GM19238 (cell line): ENCODE data around the gene SGCD.

Source experiments
- DNase-seq: peaks from one replicate; pipeline ENCODE4 v3.0.0; 2011; ENCODE audit warnings: low spot score; ENCODE audit not compliant: insufficient read length

Gene SGCD

GRCh38 chr5:156686796-156687195 is 359.8 kb downstream of the SGCD start:
- no peak for DNase-seq

GRCh38 chr5:156687514-156687913 is 360.6 kb downstream of the SGCD start:
- DNase-seq, result no peak

DNA sequence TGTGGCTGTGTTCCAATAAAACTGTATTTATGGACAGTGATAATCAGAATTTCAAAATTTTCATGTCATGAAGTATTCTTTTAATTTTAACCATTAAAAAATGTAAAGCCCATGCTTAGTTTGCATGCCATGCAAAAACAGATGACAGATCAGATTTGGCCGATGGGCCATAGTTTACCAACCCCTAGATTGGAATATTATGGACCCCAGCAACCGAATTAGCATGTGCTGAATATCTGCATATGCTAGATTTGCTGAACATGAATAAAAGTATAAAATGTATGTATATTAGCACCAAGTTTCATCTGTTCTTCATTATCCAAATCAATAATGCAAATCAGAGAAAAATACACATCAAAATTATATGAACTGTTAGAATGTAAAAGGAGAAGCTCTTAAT is 364.6 kb downstream of the SGCD start:
- DNase-seq, result no peak

DNA sequence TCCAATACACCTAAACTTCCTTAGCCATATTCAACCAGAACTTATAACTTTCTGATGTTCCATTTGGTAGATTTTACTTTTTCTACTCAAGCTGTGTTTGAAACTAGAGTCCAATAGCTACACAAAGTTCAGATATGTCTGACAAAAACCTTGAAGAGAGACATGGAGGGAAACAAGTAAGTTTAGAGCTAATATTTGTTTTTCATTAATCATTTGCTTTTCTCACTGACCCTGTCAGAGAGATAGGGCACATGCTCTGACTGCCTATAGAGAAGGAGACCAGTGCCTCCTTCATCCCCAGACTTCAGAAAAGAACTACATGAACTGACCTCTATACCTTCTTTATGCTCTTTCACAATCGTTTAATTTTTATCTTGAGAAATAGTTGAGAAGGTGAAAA is 366.1 kb downstream of the SGCD start:
- no peak for DNase-seq

DNA sequence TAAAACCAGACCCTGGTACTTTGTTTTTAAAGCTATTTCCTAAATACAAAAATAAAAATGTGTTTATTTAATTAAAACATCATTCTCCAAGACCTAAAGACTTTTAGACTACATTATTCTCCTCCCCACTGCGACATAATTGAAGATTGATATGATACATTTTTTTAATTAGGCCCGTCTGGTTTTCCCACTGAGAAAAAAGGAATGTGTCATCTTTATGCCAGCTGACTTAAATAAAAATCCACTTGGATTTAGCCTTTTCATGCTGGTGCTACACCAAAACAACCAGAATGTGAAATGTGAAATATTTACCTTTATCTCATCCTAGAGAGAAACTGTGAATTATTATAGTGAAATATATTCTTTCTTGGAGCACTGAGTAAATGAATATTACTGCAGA is 367.6 kb downstream of the SGCD start:
- DNase-seq, result no peak

GRCh38 chr5:156695774-156696173 is 368.8 kb downstream of the SGCD start:
- DNase-seq, result no peak

DNA sequence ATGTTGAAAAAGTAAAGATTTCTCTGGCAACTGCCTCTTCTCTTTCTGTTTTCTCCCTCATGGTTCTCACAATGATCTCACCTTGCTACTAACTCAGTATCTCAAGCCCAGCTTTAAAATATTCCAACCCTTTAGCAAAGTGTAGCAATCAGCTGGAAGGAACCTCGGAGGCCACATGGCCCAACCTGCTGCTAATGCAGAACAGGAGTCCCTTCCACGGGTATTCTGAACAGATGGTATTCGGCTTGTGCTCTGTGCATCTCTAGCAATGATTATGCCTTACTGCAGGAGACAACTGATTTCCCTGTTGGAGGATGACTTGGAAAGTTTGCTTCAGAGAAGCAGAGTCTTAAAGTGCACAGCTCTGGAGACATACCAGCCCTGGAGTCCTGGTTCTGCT is 371.4 kb downstream of the SGCD start:
- no peak for DNase-seq

GRCh38 chr5:156699147-156699546 is 372.2 kb downstream of the SGCD start:
- DNase-seq, result no peak

DNA sequence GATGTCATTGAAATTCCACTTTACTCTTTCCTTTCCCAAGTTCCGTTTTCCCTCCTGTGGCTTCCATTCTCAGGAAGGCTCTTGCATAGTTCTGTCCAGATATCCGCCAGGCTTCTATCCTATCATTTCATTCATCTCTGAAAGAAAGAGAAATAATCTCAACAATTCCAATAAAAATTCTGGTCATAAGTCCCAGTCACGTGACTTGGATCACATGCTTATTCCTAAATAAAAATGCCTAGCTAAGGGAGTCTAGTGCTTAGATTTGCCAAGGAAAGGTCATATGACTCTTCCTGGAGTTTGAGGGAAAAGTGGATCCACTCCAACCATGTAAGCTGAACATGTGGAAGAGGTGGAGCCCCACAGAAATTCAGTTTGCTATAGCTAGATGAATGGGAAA is 377.2 kb downstream of the SGCD start:
- DNase-seq, result no peak

GRCh38 chr5:156706631-156707030 is 379.7 kb downstream of the SGCD start:
- no peak for DNase-seq

DNA sequence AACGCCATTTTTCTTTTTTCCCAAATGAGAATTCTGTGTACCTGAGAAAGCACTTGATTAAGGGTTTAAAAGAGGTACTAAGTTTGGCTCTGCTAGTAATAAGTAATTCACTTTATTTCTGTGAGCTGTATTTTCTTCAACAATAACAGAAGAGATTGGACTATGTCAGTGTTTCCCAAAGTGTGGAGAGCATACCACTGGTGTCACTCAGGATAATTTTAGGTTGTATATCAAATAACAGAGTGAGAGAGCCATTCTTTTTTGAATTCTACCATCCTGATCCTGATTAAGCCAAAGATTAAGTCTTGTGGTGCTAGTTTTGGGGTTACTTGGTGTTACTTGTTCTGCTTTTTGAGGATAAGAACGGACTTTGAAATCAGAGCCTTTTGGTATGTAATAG is 380.8 kb downstream of the SGCD start:
- DNase-seq, result no peak

- no peak for DNase-seq
Observed at GRCh38 chr5:156715287-156715686, 388.3 kb downstream of the SGCD start.

DNA sequence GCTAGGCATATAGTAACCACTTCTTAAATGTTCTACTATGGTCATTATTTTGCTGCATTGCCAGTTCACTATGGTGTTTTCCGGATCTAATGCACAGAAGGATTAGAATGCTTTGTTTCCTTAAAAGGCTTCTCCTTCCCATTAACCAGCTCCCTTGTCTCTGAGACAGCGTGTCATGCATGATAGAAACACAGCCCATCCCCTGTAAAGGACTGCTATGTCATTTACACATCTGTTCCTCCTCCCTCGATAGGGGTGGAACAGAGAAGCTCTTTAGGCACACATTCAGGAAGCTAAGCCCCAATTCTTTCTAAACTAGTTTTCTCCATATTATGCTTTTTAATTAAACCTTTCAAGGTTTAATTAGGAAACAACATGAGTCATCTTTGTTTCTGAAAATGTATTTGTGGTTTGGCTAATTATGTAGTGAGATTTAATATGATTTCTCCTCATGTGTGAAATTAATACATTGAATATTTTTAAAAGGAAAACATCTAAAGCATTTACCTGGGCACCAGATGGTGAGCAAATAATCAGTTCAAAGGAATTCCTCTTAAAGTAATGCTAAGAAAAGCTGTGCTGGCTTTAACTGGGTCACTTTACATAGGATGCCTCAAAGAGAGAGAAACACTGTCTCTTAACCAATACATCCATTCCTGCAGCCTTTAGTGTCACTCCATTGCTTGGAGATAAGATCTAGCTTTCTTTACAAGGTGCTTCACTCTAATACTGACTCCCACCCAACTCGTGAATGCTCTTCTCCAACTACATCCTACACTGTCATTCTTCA is 389.8 kb downstream of the SGCD start:
- DNase-seq, result no peak

GRCh38 chr5:156718985-156719384 is 392.0 kb downstream of the SGCD start:
- no peak for DNase-seq

DNA sequence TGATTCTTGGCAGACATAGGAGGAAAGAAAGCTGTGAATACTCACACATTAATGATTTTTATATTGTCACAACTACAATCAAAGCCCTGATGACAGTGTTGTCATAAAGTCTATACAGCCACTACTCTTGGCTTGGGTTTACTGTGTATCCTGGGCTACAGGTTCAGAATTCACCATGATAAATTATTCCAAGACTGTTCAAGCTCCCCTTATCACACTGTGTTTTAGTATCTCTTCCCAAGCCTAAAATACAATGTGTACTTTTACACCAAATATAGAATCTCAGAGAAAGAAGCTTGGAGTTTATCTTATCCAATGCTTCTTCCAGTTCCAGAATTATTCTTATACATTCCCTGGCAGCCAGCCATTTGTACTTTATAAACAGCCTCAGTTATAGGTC is 395.4 kb downstream of the SGCD start:
- no peak for DNase-seq

- DNase-seq, result no peak
Observed at GRCh38 chr5:156735477-156735876, 408.5 kb downstream of the SGCD start.

- no peak for DNase-seq
Observed at GRCh38 chr5:156741516-156741915, 414.6 kb downstream of the SGCD start.

DNA sequence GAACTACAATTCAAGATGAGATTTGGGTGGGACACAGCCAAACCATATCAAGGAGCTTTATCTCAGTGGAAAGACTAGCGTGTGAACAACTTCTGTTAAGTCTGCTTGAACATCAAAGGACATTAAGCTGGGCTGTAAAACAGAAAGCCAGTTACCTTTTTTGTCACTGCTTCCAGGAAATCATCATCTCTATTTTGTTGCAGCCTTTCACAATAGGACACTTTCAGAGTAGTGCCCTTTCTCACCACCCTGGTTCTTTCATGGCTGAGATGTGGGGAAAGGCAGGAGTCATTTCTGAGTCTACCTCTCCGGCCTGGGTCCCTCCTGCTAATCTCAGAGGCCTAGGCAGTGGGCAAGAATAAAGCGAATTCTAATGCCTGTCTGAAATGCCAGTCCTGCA is 426.9 kb downstream of the SGCD start:
- DNase-seq, result no peak

DNA sequence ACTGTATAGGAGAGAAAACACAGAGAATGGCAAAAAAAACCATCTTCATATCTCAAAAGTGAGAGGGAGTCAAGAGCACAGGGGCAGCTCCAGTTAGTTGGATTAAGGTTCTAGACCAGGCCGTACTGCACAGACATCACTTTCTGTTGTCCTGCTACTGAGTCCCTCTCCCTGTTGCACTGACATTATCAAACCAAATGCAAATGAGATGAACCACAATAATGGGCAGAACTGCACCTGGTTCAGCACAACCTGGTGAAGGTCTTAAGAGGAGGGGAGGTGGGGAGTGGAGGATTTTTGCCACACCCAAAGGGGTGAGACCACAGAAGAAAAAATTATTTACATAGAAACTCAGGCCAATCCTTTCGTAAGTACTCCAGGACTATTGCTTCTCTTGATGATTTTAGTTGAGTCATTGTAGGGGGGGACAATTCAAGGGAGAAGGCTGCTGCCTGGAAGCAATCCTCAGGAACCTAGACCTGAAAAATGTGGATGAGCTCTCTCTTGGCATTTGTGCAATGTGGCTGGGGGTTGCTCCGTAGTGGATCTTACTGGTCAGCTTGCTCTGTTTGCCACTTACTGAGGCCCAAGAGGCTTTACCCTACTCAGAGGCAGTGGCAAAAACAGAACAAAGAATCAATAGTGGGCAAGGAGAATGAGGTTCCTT is 428.6 kb downstream of the SGCD start:
- DNase-seq, result no peak

DNA sequence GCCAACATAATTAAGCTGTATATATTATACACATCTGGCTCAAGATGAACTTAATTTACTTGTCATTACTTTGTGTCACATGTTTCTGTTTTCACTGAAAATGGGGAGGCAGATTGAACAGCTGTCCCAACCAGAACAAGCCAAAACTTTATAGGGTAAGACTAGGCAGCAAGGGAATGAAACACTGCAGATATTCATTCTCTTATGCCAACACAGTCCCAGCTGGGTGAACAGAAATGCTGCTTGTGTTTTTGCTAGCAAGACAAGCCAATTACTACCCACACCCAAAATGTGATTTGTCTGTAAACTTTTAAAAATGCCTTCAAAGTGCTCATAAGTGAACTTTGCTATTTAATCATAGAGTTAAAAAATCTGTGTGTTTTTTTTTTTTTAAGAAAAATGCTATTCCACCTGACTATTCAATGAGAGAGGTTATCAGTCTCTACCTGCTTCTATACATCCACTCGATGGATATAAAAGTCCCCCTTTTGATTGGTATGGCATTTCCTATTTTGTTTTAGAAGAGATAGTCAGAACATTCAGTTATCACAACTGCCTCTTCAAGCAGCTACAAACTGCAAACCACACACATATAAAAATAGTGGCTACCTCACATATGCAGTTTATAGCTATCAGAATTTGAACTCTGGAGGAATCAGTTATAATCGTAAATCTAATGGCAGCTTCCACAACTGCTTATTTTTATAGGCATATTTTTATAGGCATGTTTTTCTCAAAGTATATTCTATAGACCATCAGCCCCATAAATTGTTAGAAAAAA is 431.2 kb downstream of the SGCD start:
- no peak for DNase-seq

- DNase-seq, result no peak
Observed at GRCh38 chr5:156759156-156759555, 432.2 kb downstream of the SGCD start.

GRCh38 chr5:156762771-156763170 is 435.8 kb downstream of the SGCD start:
- DNase-seq, result no peak
